Adrenal gland (tissue), 5 donors: ENCODE measurements around the gene PSMC4.

Source experiments
- POLR2A ChIP-seq, 2 donors: fragments of 450-650 bp; IDR thresholded peaks; one replicate each; pipeline ENCODE4 v1.6.1; 2017; ENCODE audit warnings: antibody characterized with exemption in 2 of 2, mild to moderate bottlenecking in 2 of 2, moderate library complexity in 1 of 2
- TF ChIP-seq, protein P1 (sequence below), 6 experiments: fragments of 450-650 bp in 4 of 6; fragments of 200-600 bp in 2 of 6; sonication (generic) in 1 of 6; IDR thresholded peaks; 1 replicate in 5 of 6; 2 replicates in 1 of 6; pipeline versions ENCODE4 v1.5.1 to v1.8.0; 2016 to 2021; ENCODE audit warnings: antibody characterized with exemption in 6 of 6, mild to moderate bottlenecking in 2 of 6, moderate library complexity in 1 of 6
- donor health status: DM: no; HTN: no; CAD: no.

DNA sequence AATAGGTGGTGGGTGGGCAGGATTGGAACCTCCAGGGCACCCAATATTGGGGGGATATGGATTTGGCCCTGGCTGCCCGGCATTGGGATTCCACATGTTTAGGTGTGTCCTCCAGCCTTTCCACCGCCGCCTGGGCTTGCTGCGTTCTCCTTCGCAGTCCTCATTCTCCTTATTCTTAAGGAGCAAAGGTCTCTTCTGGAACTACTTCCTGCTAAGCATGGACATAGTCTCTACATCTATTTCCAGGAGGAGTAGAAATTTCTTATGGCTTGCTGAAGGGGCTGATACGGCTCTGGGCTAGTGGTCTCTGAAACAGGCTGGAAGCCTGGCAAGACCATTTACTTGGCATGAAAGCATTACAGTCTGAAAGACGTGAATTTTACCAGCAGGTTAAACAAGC lies 27.4 kb upstream of the PSMC4 start:
- TF ChIP-seq, protein P1, sequence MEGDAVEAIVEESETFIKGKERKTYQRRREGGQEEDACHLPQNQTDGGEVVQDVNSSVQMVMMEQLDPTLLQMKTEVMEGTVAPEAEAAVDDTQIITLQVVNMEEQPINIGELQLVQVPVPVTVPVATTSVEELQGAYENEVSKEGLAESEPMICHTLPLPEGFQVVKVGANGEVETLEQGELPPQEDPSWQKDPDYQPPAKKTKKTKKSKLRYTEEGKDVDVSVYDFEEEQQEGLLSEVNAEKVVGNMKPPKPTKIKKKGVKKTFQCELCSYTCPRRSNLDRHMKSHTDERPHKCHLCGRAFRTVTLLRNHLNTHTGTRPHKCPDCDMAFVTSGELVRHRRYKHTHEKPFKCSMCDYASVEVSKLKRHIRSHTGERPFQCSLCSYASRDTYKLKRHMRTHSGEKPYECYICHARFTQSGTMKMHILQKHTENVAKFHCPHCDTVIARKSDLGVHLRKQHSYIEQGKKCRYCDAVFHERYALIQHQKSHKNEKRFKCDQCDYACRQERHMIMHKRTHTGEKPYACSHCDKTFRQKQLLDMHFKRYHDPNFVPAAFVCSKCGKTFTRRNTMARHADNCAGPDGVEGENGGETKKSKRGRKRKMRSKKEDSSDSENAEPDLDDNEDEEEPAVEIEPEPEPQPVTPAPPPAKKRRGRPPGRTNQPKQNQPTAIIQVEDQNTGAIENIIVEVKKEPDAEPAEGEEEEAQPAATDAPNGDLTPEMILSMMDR (IDR thresholded peaks at IDR 0.05), result no peak
- no peak for TF ChIP-seq POLR2A (IDR thresholded peaks at IDR 0.05)
